HG03558 (cell line): ENCODE measurements around the gene ALG9.

Source experiments
- ATAC-seq: cut with Tn5 transposase; IDR thresholded peaks from one replicate; pipeline ENCODE4 v1.9.1; 2021; ENCODE audit warnings: moderate number of reproducible peaks; ENCODE audit not compliant: unreplicated experiment; ENCODE audit errors: extremely low read depth

The ALG9 gene

DNA sequence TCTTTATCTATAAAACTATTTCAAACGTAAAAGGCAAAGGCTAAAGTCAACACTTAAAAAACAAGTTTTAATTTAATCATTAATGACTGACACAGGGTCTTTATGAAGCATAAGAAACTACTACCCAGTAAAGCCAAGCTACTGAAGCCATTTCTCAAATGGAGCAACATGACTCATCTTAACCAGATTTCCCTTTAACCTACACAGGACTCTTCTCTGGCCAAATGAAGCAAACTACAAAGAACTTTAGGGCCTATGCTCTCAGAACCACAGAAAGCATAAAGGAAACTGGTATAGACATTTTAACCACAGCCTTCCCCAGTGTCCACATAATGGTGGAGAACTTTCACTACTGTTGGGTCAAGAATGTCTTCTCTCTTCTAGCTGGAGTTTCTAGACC lies 34.7 kb downstream of the ALG9 start:
- peak; percentile 75 for ATAC-seq

DNA sequence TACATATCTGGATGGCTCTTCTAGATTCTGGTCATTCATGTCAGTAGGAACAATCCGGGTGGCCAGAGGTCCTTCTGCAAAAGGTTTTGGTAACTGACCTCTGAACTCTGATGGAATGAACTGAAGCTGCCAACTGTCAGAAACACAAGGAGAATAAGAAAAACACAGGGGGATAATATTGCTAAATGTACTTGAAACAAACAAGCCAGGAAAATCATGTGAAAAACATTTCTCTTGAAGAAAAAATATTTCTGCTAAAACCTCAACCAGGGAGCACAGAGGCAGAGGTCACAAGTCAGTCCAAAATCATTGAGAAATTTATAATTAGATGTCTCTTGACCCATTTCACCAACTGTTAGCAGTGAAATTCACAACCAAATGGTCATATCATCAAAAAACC lies 35.2 kb downstream of the ALG9 start:
- no peak for ATAC-seq

DNA sequence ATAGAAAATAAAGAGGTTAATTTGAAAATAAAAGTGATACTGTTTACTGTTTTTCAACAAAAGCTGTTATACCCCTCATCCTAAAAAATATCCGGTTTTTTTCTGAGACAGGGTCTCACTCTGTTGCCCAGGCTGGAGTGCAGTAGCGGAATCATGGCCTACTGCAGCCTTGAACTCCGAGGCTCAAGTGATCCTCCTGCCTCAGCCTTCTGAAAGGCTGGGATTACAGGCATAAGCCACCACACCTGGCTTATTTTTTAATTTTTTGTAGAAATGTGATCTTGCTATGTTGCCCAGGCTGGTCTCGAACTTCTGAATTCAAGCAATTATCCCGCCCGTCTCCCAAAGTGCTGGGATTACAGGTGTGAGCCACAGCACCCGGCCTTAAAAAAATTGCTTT lies 35.7 kb downstream of the ALG9 start:
- no peak for ATAC-seq

DNA sequence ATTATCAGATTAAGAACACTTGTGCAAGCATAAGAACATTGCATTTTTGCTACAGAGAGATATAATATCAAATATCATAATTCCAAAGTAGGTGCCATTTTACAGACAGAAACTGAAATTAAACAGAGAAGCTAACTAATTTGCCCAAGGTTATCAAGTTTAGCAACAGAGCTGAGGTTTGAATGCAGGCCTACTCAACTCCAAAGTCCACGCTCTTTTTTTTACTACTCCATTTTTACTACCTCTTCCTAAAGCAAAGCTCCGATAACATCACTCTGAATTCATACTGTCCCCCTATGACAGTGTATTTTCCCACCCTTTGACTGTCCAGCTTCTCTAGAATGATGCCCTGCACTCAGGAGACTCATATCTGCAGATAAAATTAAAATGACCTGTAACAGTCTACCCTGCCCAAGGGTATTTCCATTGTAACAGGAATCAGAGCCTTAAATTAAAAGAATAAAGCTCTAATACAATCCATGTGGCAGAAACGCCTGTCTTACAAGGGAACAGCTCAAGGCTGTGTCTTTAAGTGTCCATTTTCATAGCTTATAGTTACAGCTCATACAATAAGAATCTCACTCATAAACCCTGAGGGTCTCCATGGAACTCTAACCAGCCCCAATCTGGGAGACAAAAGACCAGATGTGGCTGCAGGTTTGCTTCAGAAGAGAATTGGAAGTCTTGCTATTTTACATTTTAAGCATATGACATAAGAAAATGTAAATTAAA lies 36.8 kb downstream of the ALG9 start:
- no peak for ATAC-seq

DNA sequence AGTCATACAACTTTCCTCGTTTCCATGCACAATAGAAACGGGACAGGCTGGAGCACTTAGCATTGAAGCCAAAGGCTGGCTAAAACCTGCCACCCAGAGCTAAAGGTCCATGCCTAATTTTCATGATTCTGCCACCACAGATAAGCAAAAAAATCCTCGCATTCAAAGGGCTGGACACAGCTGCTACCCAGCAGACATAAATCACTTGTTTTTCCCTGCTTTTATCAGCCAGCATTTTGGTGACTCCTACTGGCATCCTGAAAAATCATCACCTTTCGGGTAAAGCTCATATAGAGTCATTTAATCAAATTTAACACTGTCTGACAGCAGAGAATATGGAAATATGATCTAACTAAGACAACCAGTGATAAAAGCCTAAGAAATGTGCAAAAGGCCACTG lies 37.9 kb downstream of the ALG9 start:
- no peak for ATAC-seq

DNA sequence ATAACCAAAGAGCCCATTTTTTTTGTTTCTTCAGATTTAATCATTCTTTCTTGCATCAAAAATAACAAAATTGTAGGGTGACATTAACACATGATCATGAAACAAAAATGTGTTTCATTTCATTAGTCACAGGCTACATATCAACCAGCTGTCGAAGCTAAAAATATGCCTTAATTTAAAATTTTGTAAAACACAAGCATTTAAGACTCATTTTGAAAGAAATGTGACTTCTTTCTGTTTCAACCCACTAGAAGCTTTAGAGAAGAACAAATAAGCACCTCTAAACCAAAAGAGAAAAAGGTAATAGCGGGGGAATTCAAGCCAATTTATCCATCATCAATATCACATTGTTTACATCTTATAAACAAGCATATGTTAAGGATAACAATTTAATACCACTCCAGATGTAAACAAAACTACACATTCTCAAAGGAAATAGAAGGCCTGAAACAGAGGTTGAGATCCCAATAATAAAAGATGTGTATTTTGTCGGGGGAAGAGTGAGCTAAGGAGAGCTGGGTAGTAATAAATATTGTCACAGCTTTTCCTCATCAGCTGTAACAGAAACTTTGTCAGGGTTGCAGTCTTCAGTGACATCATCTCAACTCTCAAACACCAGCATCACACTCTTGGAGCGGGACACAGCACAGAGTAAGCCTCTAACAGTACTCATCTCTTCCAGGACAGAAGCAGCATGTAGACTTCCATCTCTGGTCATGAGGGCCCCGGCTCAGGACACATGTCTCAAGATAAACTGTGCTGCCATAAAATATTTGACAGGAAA lies 42.0 kb downstream of the ALG9 start:
- peak; percentile 76 for ATAC-seq

DNA sequence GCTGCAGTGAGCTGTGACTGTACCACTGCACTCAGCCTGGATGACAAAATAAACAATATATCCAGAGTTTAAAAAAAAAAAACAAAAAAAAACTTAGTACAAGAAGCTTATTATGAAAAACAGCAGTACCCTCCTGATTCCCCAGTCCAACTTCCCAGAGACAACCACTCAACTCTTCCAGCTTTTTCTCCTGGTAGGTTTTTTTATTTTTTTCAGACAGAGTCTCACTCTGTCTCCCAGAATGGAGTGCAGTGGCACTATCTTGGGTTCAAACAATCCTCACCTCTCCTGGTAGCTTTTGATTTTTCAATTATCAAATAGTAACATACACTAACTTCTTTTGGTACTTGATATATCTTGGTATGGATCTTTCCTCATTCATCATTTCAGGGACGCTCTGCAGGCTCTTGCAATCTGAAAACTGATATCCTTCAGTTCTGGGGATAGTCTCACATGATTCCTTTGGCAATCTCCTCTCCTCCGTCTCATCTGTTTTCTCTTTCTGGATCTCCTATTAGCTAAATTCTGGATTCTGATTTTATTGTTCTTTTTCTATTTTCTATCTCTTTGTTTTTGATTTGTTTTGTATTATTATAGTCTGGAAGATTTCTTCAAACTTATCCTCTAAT lies 44.9 kb downstream of the ALG9 start:
- ATAC-seq = no peak

DNA sequence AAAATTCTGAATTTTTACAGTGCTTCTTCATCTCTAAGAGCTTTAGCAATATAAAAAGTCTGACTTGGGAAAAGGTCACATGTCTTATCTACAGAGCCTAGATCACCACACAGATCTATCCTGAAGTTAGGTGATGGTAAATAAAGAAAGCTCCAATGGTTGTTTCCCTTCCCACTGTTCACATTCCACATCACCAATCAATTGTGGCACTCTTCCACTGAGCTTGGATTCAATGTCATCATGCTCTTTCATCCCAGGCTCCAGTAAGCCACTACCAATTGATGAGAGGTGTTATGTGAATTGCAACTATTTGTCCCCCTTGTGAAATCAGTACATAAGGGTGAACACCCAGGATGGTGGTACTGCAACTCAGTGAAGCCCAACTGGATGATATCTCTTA lies 47.8 kb downstream of the ALG9 start:
- no peak for ATAC-seq

DNA sequence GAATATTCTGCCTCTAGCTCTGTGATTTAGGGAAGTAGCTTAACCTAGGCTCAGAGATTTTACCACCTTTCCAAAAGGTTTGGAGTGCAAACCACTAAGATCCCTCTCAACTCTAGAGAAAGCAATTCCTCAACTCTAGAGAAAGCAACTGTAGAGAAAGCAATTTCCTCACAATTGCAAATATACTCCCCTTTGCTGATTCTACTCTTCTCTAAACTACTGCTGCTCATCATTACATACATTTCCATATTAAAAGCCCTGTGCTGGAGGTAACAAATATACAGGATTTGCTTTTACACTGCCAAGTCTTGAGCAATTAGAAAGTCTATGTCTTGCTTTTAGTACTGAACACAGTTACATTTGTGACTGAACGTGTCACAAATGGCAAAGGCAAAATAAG lies 48.2 kb downstream of the ALG9 start:
- no peak for ATAC-seq

DNA sequence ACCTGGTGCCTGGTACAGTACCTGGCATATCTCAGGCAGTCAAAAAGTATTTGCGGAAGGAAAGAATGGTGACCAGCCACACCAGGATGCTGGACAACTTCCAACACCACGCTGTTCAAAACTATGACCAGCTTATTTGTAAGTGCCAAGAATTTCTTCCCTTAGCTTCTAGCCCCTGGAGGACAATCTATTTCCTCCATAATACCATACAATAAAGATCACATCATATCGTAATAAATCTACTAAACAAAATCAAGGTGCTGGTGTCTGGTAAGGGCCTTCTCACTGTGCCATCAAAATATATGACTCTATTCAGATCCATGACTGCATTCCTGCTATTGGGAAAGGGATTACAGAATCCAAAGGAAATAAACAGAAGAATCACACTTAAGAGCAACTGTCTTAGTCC lies 51.5 kb downstream of the ALG9 start:
- no peak for ATAC-seq

DNA sequence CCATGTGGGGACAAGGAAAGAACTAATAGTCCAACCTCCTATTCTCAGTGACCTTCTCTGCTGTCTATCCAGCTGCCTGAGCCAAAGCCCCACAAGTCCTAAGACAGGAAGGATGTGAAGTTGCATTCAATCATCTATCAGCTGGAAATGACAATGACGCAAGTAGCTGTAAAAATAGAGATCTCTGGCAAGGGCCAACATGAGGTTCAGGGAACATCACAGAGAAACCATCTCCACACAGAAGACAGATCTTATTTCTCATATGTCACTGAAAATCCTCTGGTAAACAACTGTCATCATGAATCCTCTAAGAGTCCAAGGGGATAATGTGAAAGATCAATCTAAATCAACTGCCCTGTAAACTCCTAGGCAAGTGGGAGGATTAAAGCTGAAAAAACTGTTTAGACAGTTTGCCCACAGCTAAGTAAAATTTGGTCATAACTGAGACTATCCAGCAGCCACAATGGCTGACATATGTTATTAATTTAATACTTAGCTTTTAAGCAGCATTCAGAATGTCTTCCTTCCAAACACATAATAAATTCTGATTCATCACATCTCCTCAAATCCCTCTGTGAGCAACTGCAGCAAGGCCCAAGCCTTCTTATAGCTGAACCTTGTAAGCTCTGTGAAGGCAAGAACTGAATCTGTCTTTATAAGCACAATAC lies 52.1 kb downstream of the ALG9 start:
- no peak for ATAC-seq

DNA sequence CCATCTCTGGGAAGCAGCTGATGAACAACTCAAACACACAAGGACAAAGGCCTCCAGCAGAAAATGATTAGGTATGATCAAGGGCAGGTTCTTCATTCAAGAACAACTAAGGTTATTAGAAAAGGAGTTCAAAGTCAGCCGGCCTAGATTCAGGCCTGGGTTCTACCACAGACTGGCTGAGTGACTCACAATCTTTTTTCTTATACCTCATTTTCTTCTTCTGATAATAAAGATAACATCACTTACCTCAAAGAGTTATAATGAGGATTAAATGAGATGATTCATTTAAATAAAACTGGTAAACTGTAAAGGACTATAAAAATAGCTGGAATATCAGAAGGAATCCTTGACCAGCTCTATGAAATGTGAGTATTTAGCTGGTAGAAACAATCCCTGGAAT lies 55.9 kb downstream of the ALG9 start:
- ATAC-seq = no peak

DNA sequence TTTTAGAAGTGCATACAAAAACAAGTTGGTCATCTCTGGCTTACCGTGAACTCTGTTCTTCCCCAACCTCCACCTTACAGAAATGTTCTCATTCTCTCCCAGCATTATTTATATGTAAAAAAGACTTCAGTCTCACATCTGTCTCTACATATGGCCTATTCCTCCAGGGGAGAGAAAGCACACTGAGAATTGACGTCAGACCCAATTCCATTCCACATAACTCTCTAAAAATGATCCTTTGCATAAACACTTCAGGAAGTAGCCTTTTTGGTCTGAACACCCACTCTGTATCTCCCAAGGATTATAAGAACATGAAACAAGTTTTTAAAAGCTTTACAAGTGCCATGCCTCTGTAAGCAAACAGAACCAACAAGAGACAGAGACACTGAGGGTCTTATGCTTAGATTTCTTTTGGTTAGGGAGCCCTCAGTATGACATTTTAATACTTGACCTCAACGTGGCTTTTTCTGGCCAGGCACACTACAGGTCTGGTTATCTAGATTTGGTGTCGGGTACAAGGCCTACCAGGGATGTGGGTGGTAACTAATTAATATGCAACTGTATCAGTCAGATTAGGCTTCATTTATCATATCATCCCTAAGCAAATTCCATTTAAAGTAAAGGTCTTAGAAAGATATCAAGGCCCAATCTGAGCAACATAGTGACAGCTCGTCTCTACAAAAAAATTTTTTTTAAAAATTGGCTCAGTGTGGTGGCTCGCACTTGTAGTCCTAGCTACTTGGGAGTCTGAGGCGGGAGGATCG lies 56.6 kb downstream of the ALG9 start:
- no peak for ATAC-seq

DNA sequence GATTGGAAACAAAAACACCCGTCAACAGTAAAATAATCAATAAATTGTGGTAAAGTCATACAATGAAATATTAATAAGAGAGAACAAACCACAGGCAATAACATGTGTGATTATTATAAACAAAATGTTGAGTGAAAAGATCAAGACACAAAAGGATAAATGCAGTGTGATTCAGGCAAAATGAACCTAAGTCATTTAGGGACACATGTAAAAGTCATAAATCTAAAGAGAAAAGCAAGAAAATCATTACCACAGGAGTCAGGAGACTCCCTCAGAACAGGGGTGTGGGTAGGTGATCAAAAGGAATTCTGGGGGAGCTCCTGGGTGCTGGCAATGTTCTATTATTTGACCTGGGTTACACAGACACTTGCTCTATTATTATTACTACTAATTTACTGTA lies 57.3 kb downstream of the ALG9 start:
- no peak for ATAC-seq

DNA sequence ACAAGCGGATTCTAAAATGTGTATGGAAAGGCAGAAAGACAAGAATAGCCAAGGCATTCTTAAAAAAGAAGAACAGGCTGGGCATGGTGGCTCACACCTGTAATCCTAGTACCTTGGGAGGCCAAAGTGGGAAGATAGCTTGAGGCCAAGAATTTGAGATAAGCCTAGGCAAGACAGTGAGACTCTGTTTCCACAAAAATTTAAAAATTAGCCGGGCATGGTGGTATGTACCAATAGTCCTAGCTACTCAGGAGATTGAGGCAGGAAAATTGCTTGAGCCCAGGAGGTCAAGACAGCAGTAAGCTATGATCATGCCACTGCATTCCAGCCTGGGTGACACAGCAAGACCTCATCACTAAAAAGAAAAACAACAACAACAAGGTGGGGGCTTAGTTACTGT lies 59.2 kb downstream of the ALG9 start:
- ATAC-seq = no peak

DNA sequence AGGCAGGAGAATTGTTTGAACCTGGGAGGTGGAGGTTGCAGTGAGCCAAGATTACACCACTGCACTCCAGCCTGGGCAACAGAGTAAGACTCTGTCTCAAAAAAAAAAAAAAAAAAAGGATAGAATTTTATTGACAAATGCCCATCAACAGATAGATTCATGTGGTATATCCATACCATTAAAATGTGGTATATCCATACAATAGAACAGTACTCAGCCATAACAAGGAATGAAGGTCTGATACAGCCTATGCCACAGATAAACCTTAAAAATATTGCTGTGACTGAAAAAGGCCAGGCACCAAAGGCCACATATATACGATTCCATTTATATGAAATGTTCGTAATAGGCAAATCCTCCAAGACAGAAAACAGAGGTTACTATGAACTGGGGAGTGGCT lies 59.9 kb downstream of the ALG9 start:
- ATAC-seq = no peak

DNA sequence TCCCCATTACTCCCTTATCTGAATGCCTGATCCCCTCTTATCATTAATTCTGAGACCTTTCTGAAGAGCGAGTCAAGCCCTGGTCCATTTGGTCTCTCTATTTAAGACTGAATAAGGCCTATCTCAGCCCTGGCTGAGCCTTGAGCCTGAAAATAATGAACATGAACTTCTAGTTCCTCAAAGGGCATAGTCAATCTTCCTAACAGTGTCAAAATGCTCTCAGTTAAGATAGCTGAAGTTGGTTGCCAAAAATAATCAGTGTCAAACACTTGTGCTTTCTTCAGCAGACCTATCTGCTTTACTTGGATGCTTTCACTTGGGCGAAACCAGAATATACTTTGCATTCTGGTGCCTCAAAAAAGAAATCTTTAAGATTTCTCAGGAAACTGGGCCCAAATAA lies 62.5 kb downstream of the ALG9 start:
- ATAC-seq = no peak

DNA sequence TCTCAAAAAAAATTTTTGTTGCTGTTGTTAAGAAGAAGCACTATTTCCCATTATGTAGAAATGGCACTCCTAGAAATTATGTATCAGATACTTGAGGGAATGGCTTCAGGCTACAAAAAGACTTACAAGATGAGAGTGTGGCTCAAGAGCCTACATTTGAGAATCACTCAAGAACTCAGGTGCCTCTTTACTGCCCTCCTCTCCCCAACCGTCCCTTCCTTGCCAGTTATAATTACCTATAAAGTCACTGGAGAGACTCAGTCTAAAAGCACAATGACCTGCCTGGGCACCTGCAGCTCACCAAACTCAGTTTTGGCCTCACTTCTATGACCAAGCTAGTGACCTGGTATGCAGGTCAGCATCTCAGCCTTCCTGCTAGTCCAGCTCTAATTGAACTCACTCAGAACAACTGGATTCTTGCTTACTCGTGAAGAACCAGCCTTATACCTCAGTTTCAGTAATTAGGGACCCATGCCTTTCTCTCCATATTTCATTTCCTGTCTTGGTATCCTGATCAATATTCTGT lies 63.3 kb downstream of the ALG9 start:
- ATAC-seq = no peak

DNA sequence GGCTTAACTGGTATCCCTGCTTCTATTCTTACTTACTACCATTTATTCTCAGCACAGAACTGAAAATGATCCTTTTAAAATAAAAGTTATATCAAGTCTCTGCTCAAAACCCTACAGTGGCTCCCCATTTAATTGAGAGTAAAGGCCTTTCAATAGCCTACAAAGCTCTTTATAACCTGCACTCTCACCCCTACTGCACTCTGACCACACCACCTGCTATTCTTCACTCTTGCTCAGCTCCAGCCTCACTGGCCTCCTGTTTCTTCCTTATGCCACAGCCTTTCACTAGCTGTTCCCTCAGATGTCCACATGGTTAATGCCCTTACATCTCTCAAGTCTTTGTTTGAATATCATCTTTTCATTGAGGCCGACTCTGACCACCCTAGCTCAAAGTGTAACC lies 64.3 kb downstream of the ALG9 start:
- no peak for ATAC-seq

DNA sequence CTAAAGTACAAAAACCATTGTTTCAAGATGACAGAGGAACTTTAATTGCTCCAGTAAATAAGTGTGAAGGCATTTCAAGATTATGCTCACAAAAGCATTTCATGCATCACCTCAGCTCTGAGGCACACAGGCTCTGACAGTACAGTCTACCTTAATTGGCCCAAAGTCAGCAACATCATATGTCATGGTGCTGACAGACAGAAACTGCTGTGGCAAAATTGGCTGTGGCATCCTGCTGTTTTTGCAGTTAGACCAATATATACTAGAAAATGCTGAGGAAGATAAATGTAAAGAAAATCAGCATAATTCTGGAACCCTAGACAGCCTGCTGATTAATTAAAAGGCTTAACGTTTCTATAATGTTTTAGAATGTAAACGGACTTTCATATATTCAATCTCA lies 70.2 kb downstream of the ALG9 start:
- no peak for ATAC-seq
